Head of caudate nucleus (tissue), 42 donors: ENCODE results near the gene MARCHF4.

Experiments used
- DNase-seq, 42 donors: peaks; one replicate each; pipeline versions ENCODE4 v3.0.0 to v3.0.0-alpha.2; 2020 to 2021; ENCODE audit warnings: mixed read lengths in 7 of 42
- intact Hi-C: fragments of 100-400 bp; cut with DNase I; formaldehyde crosslinking; loops from one replicate; pipeline ENCODE4 v1.15.0; 2022

Gene MARCHF4, protein sequence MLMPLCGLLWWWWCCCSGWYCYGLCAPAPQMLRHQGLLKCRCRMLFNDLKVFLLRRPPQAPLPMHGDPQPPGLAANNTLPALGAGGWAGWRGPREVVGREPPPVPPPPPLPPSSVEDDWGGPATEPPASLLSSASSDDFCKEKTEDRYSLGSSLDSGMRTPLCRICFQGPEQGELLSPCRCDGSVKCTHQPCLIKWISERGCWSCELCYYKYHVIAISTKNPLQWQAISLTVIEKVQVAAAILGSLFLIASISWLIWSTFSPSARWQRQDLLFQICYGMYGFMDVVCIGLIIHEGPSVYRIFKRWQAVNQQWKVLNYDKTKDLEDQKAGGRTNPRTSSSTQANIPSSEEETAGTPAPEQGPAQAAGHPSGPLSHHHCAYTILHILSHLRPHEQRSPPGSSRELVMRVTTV

DNA sequence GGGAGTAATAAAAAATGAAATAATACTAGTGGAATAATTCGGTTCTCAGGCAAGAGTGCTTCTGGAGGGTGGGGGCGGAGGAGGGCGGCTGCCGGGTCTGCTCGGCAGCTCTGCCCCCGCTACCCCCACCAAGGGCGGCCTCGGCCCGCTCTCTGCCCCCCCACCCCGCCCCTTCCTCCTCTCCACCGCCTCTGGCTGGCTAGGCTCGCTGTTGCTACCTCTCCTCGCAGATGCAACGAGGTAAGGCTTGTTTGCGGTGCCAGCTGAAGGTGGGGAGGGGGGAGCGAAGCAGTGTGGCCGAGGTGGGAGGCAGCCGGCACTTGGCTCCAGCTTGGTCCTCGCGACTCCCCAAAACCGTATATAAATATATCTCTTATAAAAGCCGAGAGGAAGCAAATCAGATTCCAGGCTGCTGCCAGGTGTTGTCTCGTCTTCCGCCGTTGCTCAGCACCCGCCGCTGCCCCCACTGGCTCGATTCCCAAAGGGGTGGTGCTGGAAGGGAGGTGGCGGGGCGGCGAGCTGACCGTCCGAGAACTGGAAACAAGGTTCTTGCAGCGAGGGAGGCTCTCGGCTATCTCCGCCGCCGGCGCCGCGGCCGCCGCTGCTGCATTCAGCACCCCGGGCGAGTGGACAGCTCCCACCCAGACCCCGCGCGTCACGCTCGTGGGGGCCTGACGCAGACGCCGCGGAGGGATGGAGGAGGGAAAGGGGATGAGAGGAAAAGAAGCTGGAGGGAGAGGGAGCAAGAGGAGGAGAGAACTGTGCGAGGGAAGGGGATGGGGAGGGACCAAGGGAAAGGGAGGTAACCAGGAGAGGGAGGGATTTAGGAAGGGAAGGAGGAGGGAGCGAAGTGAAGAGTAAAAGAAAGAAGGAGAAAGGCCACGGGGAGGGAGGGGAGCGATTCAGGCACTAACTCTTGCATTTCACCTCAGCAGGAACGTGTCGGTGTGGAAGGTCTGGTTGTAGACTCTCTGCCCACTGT is at the start of gene MARCHF4:
Gene MARCHF4 (minus strand): TSS at position 763 of the 982 bp plus-strand sequence. CDS start 2,223 bp downstream, outside the sequence.
- peak in 41 of 42 donors; percentile 35 to 86 (median 70) for DNase-seq
- intact Hi-C loops = no loop called here

DNA sequence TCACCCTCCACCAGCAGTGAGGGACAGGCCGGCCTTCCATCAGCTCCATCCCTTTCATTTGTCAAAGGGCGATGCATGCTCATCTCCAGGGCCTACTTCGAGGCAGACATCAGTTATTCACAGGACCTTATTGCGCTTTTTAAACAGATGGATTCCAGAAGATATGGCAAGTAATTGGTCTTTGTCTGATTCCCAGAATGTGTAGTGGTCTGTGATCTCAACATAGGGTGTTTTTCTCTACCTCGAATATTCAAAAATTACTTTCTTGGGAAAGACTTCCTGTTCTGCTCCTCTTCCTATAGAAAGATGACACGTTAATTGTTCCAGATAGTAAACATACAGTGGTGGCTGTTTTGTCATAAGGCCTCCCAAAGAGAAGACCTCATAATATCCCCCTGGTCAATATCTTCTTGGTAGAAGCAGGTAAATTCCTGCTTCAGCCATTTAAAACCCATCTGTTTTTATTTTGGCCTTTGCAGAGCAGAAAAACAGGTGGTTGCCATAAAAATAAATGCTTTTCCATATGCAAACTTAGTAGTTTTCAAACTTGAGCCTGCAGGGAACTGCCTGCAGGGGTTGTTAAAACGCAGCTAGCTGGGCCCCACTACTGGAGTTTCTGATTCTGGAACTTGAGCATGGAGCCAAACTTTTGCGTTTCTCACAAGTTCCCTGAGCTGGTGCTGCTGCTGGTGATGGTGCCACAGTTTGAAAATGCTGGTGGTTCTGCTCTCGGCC is 48.3 kb upstream of the MARCHF4 start:
- intact Hi-C loops = loop anchor here (5.0 kb wide), 1 partner anchor 77 kb away; the partner anchor contains the start of gene RPL37A
- DNase-seq = no peak

- intact Hi-C loops = loop anchor here (10.0 kb wide), 1 partner anchor 304 kb away; no protein-coding TSS in a partner anchor
- no peak for DNase-seq
These were observed 46.7 kb upstream of the MARCHF4 start for GRCh38 chr2:216418981-216419380.

- intact Hi-C loops = loop anchor here (10.0 kb wide), 1 partner anchor 302 kb away; no protein-coding TSS in a partner anchor
- no peak for DNase-seq
These were observed 44.5 kb upstream of the MARCHF4 start for GRCh38 chr2:216416571-216417307.

DNA sequence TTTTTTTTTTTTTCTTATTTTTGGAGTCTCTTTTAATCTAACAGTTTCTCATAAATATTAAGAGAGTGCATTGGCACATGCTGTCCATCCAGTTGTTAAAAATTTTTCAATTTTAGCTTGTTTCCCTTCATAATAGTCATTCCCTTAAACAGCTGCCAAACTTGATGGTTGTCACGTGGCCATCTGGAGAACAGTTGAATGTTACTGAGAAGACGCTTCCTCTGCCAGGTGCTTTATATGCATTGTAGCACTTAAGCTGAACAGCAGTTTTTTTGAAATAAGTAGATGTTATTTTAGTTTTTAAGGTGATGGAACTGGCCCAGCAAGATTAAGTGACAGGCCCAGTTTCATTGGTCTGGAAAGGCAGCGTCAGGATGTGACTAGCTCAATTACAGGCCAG is 43.3 kb upstream of the MARCHF4 start:
- intact Hi-C loops = loop anchor here (10.0 kb wide), 1 partner anchor 301 kb away; no protein-coding TSS in a partner anchor
- DNase-seq = no peak

DNA sequence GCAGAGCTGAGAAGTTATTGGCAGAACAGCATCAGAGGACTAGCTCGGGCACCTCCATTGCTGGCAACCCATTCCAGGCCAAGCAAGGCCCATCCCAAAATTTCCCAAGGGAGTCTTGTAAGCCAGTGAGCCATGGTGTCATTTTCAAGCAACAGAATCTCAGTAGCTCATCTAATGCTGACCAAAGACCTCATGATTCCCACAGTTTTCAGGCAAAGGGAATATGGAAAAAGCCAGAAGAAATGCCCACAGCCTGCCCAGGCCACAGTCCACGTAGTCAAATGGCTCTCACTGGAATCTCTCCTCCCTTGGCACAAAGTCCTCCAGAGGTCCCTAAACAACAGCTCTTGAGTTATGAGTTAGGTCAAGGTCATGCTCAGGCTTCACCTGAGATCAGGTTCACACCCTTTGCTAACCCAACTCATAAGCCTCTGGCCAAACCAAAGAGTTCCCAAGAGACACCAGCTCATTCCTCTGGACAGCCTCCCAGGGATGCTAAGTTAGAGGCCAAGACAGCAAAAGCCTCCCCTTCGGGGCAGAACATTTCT is 42.6 kb upstream of the MARCHF4 start:
- intact Hi-C loops = loop anchor here (10.0 kb wide), 1 partner anchor 300 kb away; no protein-coding TSS in a partner anchor
- no peak for DNase-seq

DNA sequence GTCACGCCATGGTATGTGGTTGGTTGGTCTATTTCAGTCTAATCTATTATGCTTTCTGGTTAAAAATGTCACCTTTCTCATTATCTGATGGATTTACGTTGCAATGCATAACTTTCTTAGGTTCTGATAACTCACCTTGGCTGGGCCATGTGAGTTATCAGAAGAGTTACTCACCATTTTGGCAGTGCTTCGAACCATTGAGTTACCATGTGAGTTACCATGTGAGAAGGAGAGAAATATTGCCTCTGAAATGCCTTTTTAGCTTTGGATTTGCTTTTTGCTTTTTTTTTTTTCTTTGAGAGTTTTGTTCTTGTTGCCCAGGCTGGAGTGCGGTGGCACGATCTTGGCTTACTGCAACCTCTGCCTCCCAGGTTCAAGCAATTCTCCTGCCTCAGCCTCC is 41.6 kb upstream of the MARCHF4 start:
- intact Hi-C loops = loop anchor here (10.0 kb wide), 1 partner anchor 299 kb away; no protein-coding TSS in a partner anchor
- DNase-seq = no peak

DNA sequence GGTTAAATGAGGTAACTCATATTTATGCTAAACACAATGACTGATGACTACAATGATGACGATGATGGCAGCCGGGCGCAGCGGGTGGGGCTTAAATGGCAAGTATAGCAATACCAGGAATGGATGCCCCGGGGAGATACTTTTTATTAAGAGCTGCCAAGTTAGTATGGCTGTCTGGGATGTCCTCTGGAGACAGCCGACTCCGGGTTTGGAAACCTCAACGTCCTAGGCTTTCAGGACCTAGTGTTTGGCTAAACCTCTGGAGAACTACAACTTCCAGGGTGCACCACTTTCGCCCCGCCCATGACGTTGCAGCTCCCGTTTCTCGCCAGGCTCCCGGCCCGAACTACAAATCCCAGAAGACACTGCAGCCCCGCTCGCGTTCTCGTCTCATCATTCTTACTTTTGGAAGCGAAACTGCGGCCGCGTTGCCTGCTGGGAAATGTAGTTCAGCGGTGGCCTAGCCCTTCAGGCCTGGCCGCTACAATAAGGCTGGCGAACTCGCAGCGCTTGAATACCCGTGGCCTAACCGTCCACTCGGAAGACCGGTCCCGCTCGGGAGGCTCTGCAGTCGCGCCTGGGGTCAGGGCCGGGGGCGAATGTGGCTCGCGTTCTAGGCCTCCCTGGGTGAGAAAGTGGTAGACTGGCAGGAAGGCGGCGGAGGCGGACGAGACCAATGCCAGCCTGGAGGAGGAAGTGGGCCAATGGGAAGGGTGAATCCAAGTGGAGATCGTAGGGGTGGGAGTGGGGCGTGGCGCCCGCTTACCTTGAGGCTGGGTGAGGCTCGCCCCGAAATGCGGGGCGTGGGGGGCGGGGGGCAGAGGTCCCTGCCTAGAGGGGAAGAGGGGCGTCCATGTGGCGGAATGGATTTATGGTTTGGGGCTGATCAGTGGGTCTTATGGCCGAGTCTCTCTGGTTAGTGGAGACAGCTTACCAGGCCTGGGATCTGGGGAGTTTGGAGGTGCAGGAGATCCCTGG is 40.0 kb upstream of the MARCHF4 start, which contains the start of gene SMARCAL1:
Gene SMARCAL1 (plus strand): TSS at position 463 of the 978 bp plus-strand sequence. CDS start 2,221 bp downstream, outside the sequence.
- intact Hi-C loops = loop anchor here (10.0 kb wide), 1 partner anchor 298 kb away; no protein-coding TSS in a partner anchor
- DNase-seq = peak; percentile 98 to 100 (median 100)

DNA sequence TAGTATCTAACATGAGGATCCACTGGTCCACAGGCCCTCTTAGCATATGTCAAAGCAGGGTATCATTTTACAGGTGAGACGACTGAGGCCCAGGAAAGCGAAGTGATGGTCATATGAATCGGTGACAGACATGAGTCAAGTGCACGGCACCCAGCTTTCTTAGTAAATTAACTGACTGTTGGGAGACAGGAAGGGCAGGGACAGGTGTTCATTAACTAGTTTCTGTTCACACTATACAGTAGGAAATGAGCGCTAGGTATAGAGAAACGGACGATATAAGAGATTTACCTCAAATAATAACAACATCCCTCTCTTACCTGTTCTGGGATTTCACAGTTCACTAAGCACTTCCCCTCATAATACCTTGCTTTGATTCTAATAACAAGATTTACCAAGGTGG is 38.3 kb upstream of the MARCHF4 start:
- DNase-seq = no peak
- intact Hi-C loops = loop anchor here (10.0 kb wide), 1 partner anchor 296 kb away; no protein-coding TSS in a partner anchor

- no peak for DNase-seq
- intact Hi-C loops = no loop called here
These were observed 36.4 kb upstream of the MARCHF4 start for GRCh38 chr2:216408426-216409290.

DNA sequence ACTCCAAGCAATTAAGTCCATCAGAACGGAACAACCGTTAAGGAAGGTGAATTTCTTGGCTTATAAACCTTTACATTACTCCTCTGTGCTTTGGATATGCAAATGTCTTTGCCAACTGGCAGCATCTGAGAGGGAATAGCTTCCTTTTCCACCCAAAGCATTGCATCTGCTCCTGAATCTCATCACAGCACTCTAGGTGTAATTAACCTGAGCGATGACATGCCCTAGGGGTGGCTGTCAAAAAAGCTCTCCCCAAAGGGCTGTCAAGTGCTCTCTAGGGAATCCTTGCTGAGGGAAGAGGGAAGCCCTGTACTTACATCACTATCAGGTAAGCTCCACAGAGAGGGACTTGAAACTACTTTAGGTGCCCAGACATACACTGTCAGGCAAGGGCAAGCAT is 34.5 kb upstream of the MARCHF4 start:
- peak in 17 of 42 donors; percentile 6 to 71 (median 32) for DNase-seq
- intact Hi-C loops = no loop called here

- no peak for DNase-seq
- intact Hi-C loops = no loop called here
These were observed 33.3 kb upstream of the MARCHF4 start for GRCh38 chr2:216405588-216405987.

GRCh38 chr2:216404010-216404618 is 31.8 kb upstream of the MARCHF4 start:
- intact Hi-C loops = no loop called here

DNA sequence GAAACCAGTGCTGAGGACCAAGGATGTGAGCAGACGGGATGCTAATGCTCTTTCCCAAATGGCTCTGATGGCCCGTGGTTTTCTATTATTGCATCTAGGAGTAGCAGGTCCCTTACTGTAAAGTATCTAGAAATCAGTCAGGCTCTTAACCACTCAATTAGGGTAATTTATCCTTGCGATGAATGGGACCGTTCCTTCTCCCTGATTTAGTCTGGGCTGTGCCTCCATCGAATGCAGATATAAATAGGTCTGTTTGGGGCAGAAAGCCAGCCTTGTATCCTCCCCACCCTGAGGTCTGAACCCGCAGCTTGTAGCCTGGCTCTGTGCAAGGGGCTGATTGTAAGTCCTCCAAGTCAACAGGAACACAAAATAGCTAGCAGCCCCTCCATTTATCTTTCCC is 30.5 kb upstream of the MARCHF4 start:
- DNase-seq = no peak

More at GRCh38 chr2:216404010-216404618, 31.8 kb upstream of the MARCHF4 start:
- DNase-seq = peak in 39 of 42 donors; percentile 13 to 80 (median 50)

DNA sequence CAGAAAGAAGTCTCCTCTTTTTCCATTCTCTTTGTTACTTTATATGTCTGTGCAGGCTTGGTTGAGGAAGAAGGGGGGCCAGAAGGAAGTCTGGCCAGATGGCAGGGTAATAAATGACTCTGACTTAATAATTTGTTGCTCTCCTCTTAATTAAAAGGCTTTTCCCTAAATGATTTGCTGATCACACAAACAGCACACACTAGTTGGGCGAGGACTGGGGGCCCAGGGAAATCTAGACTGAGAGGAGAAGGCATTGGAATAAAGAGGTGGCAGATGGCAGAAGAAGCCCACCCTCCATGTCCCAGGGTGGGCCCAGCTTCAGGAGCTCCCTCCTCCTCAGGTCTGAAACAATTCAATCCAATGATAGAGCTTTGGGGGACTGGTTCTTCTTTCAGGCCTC is 27.3 kb upstream of the MARCHF4 start:
- intact Hi-C loops = no loop called here
- no peak for DNase-seq

More for the DNA sequence above, 30.5 kb upstream of the MARCHF4 start:
- intact Hi-C loops = no loop called here
